Liver (tissue), 9 donors: ENCODE data around the gene ACACB. TPM values are rescaled to one million over a fixed set of nuclear protein-coding genes. Genes with fewer than 3 reads are reported as not detected.
A peak's percentile ranks its signal among the peaks of the same experiment; 100 is the strongest.

ENCODE experiments used
- DNase-seq: peaks from one replicate; pipeline ENCODE4 v3.0.0-alpha.2; 2017; ENCODE audit warnings: low spot score
- H3K27ac ChIP-seq, 2 donors: one replicate each; pipeline ENCODE4 v1.7.0; 2013; ENCODE audit warnings: inconsistent platforms in 2 of 2, low read length in 2 of 2, control low read depth in 1 of 2, low read depth in 1 of 2, mild to moderate bottlenecking in 1 of 2
- H3K27me3 ChIP-seq, 4 donors: one replicate each; pipeline versions ENCODE4 v1.6.1 to v1.7.0; 2013; ENCODE audit warnings: low read length in 3 of 4, inconsistent platforms in 1 of 4, mild to moderate bottlenecking in 1 of 4, moderate library complexity in 1 of 4; ENCODE audit not compliant: control insufficient read depth in 4 of 4, insufficient read depth in 4 of 4
- H3K36me3 ChIP-seq, 4 donors: one replicate each; pipeline versions ENCODE4 v1.6.1 to v1.7.0; 2013; ENCODE audit warnings: low read length in 3 of 4, mild to moderate bottlenecking in 3 of 4, low read depth in 1 of 4, moderate library complexity in 1 of 4; ENCODE audit not compliant: control insufficient read depth in 4 of 4, insufficient read depth in 3 of 4
- H3K4me1 ChIP-seq, 4 donors: one replicate each; pipeline versions ENCODE4 v1.6.1 to v1.7.0; 2013; ENCODE audit warnings: low read length in 3 of 4, mild to moderate bottlenecking in 3 of 4, moderate library complexity in 1 of 4; ENCODE audit not compliant: control insufficient read depth in 4 of 4, insufficient read depth in 4 of 4
- H3K4me3 ChIP-seq, 3 donors: one replicate each; pipeline versions ENCODE4 v1.6.1 to v1.7.0; 2013; ENCODE audit warnings: low read length in 3 of 3, control low read depth in 1 of 3, low read depth in 1 of 3, mild to moderate bottlenecking in 1 of 3
- H3K9ac ChIP-seq, 2 donors: one replicate each; pipeline ENCODE4 v1.7.0; 2013; ENCODE audit warnings: low read length in 2 of 2, mild to moderate bottlenecking in 2 of 2, moderate library complexity in 2 of 2, control low read depth in 1 of 2, low read depth in 1 of 2
- H3K9me3 ChIP-seq, 4 donors: one replicate each; pipeline versions ENCODE4 v1.6.1 to v1.7.0; 2013; ENCODE audit warnings: low read length in 3 of 4; ENCODE audit not compliant: control insufficient read depth in 4 of 4
- ATF3 ChIP-seq: IDR thresholded peaks from 2 replicates; pipeline ENCODE4 v1.6.1; 2016; ENCODE audit warnings: antibody characterized with exemption
- CTCF ChIP-seq: fragments of 150-350 bp; IDR thresholded peaks from 2 replicates; pipeline ENCODE4 v1.5.1; 2017; ENCODE audit warnings: improper control_type of control experiment, low read depth, low read length; ENCODE audit not compliant: missing input control
- EGR1 ChIP-seq, 2 donors: IDR thresholded peaks; 2 replicates each; pipeline ENCODE4 v1.6.1; 2016 to 2018; ENCODE audit warnings: antibody characterized with exemption in 2 of 2, low read depth in 2 of 2
- FOXA1 ChIP-seq: IDR thresholded peaks from 2 replicates; pipeline ENCODE4 v1.6.1; 2016; ENCODE audit warnings: antibody characterized with exemption
- FOXA2 ChIP-seq: IDR thresholded peaks from 2 replicates; pipeline ENCODE4 v1.6.1; 2016; ENCODE audit warnings: antibody characterized with exemption
- GABPA ChIP-seq, 2 donors: IDR thresholded peaks in 1 of 2; conservative IDR thresholded peaks in 1 of 2; 2 replicates each; pipeline ENCODE4 v1.6.1; 2016; ENCODE audit warnings: antibody characterized with exemption in 2 of 2, mild to moderate bottlenecking in 1 of 2, moderate library complexity in 1 of 2
- HNF4A ChIP-seq, 2 donors: conservative IDR thresholded peaks; 2 replicates each; pipeline ENCODE4 v1.6.1; 2016; ENCODE audit warnings: antibody characterized with exemption in 2 of 2, mild to moderate bottlenecking in 2 of 2
- HNF4G ChIP-seq: IDR thresholded peaks from 2 replicates; pipeline ENCODE4 v1.6.1; 2016; ENCODE audit warnings: antibody characterized with exemption
- JUND ChIP-seq, 2 donors: IDR thresholded peaks; 2 replicates each; pipeline ENCODE4 v1.6.1; 2016; ENCODE audit warnings: antibody characterized with exemption in 2 of 2
- NR2F2 ChIP-seq: IDR thresholded peaks from 2 replicates; pipeline ENCODE4 v1.6.1; 2016; ENCODE audit warnings: antibody characterized with exemption
- RAD21 ChIP-seq, 2 donors: IDR thresholded peaks; 2 replicates each; pipeline ENCODE4 v1.6.1; 2016; ENCODE audit warnings: antibody characterized with exemption in 2 of 2, mild to moderate bottlenecking in 2 of 2
- REST ChIP-seq: IDR thresholded peaks from 2 replicates; pipeline ENCODE4 v1.6.1; 2016; ENCODE audit warnings: antibody characterized with exemption, mild to moderate bottlenecking
- RXRA ChIP-seq, 2 donors: IDR thresholded peaks; 2 replicates each; pipeline ENCODE4 v1.6.1; 2017 to 2018; ENCODE audit warnings: antibody characterized with exemption in 2 of 2, mild to moderate bottlenecking in 1 of 2
- SP1 ChIP-seq: IDR thresholded peaks from 2 replicates; pipeline ENCODE4 v1.6.1; 2018; ENCODE audit warnings: antibody characterized with exemption, mild to moderate bottlenecking
- TAF1 ChIP-seq: conservative IDR thresholded peaks from 2 replicates; pipeline ENCODE4 v1.6.1; 2016; ENCODE audit warnings: antibody characterized with exemption, mild to moderate bottlenecking
- YY1 ChIP-seq: IDR thresholded peaks from 2 replicates; pipeline ENCODE4 v1.6.1; 2016; ENCODE audit warnings: antibody characterized with exemption, mild to moderate bottlenecking
- WGBS: extraction: QIAGEN DNeasy Blood & Tissue Kit; methylation state at CpG from one replicate; pipeline ENCODE4 v1.1.7; 2013; 5-methylcytosine and 5-hydroxymethylcytosine counted together
- polyA plus RNA-seq, 2 donors: library from polyadenylated mRNA; stranded (reverse) in 1 of 2; unstranded in 1 of 2; fragments of 200-250 nt in 1 of 2; fragments of >200 nt in 1 of 2; fragmentation: Nextera tagmentation in 1 of 2; extraction: Ambion mirVana in 1 of 2; gene quantifications; one replicate each; pipeline versions ENCODE4 v1.2.1 to v1.2.3, GENCODE V29; 2013 to 2015
- total RNA-seq, 2 donors: library from RNA; depleted of rRNA; stranded (reverse); fragments of >200 nt; gene quantifications; one replicate each; pipeline ENCODE4 v1.2.3, GENCODE V29; 2014
- TF ChIP-seq, protein P1 (sequence below): IDR thresholded peaks from 2 replicates; pipeline ENCODE4 v1.6.1; 2016; ENCODE audit warnings: antibody characterized with exemption
- TF ChIP-seq, protein P2 (sequence below): IDR thresholded peaks from 2 replicates; pipeline ENCODE4 v1.6.1; 2016; ENCODE audit warnings: antibody characterized with exemption
- donor health status: healthy.
- donor health status: healthy.
- donor health status: healthy.
- donor health status: healthy.
- donor health status: healthy.

The ACACB gene
- total and polyA plus RNA-seq, 4 donors = 12.9 to 288 (median 52.1) TPM

DNA sequence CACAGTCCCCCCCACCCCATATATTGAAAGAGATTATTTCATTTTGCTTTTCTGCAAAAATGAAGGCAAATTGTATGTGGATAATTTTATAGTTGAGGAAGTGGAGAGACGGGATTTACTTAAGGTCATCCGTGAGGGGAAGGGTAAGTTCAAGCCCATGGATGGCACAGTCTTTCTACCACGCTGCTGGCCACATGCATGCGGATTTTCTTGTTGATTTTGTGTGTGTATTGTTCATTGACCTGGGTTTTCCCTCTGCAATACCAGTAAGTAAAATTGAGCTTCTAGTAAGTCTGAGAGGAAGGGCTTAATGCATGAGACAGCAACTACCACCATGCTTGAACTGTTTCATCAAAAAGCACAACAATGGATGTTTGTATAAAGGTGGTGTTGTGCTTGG is 35.1 kb downstream of the ACACB start (continued):
- no peak for TF ChIP-seq REST

- DNase-seq = peak; percentile 62
- Histone ChIP-seq H3K27ac (peak overlapping the region; percentile 60 to 77), H3K4me1 (peaks cover 17 to 79% (median 66%) of the 10 kb centered on the region in 4 donors), H3K27me3 (no peaks in the 10 kb centered on the region), H3K9ac (peak overlapping the region; percentile 50 to 83), H3K9me3 (no peaks in the 10 kb centered on the region), H3K36me3 (peaks cover 0 to 1% (median 0%) of the 10 kb centered on the region in 4 donors), H3K4me3 (peak overlapping the region; percentile 11 to 59 (median 58))
- WGBS = 19% methylated on average over 18 of the region's 18 CpGs
- TF ChIP-seq YY1 (no peak), REST (no peak), NR2F2 (peak; percentile 10), RXRA (IDR thresholded peaks at IDR 0.05) (peak; percentile 50 to 52), RAD21 (IDR thresholded peaks at IDR 0.05) (no peak), FOXA2 (no peak), GABPA (IDR thresholded peaks at IDR 0.05 in 1 of 2, conservative IDR thresholded peaks at IDR 0.05 in 1 of 2) (no peak), FOXA1 (no peak), EGR1 (IDR thresholded peaks at IDR 0.05; ENCODE audit: low read depth in 2 of 2) (no peak), JUND (IDR thresholded peaks at IDR 0.05) (no peak), SP1 (peak; percentile 47), CTCF (no peak), TAF1 (no peak), HNF4G (no peak), ATF3 (no peak), HNF4A (conservative IDR thresholded peaks at IDR 0.05) (peak; percentile 48 to 51)
- TF ChIP-seq, protein P1, sequence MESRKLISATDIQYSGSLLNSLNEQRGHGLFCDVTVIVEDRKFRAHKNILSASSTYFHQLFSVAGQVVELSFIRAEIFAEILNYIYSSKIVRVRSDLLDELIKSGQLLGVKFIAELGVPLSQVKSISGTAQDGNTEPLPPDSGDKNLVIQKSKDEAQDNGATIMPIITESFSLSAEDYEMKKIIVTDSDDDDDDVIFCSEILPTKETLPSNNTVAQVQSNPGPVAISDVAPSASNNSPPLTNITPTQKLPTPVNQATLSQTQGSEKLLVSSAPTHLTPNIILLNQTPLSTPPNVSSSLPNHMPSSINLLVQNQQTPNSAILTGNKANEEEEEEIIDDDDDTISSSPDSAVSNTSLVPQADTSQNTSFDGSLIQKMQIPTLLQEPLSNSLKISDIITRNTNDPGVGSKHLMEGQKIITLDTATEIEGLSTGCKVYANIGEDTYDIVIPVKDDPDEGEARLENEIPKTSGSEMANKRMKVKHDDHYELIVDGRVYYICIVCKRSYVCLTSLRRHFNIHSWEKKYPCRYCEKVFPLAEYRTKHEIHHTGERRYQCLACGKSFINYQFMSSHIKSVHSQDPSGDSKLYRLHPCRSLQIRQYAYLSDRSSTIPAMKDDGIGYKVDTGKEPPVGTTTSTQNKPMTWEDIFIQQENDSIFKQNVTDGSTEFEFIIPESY = no peak
- TF ChIP-seq, protein P2, sequence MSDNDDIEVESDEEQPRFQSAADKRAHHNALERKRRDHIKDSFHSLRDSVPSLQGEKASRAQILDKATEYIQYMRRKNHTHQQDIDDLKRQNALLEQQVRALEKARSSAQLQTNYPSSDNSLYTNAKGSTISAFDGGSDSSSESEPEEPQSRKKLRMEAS = no peak
Observed at GRCh38 chr12:109153821-109154441, 37.5 kb downstream of the ACACB start.
